Left lobe of liver (tissue), 2 donors: Measurements from ENCODE around the gene TMBIM4. TPM values are rescaled to one million over a fixed set of nuclear protein-coding genes. Genes with fewer than 3 reads are reported as not detected.
"Not testable (repeated sequence)": the region's sequence is repeated elsewhere in the genome, so short reads cannot be mapped to it uniquely, and the experiment has no call there.

Experiments used
- ATAC-seq: fragments of 200-7000 bp; cut with Tn5 transposase; one replicate; pipeline ENCODE4 v1.9.1; 2020; ENCODE audit warnings: mild to moderate bottlenecking, moderate library complexity
- DNase-seq: peaks from one replicate; pipeline ENCODE4 v3.0.0-alpha.2; 2020; ENCODE audit warnings: low spot score
- total RNA-seq: library from RNA; stranded (reverse); gene quantifications from one replicate; pipeline ENCODE4 v1.2.1, GENCODE V29; 2021
- donor health status: DM: no; HTN: no; CAD: no; lungs with moderate emphysema.
- donor health status: DM: no; HTN: yes; CAD: no.

TMBIM4 gene
- 73.2 TPM for total RNA-seq

- ATAC-seq (peak; percentile 97), DNase-seq (peak; percentile 88)
Measured at GRCh38 chr12:66169221-66170170, at the start of gene TMBIM4. Gene TMBIM4 (minus strand): TSS chr12:66169996. CDS start chr12:66169951, 45 bp downstream.

GRCh38 chr12:66217342-66217917, 47.6 kb upstream of the TMBIM4 start:
- ATAC-seq (no peak), DNase-seq (no peak)

DNA sequence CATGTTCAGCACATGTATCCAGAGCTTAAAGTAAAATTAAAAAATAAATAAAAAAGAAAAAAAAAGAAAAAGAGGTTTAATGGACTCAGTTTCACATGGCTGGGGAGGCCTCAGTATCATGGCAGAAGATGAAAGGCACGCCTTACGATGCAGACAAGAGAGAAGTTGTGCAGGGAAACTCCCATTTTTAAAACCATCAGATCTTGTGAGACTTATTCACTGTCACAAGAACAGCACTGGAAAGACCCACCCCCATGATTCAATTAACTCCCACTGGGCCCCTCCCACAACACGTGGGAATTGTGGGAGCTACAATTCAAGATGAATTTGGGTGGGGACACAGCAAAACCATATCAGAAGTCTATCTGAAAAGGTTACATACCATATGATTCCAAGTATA, 43.2 kb upstream of the TMBIM4 start:
- not testable (repeated sequence) for ATAC-seq

DNA sequence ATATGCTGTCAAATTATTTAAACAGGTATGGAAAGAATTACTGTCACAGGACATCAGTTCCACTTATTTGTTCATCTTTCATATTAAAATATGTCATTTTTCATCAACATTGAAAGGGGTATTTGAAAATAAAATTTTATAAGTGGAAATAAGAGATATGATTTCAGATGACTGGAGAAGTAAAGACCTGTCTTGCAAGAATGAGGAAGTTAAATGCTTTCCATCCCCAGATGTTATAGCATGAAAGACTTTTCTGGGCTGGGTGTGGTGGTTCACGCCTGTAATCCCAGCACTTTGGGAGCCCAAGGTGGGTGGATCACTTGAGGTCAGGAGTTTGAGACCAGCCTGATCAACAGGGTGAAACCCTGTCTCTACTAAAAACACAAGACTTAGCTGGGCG, 41.8 kb upstream of the TMBIM4 start:
- not testable (repeated sequence) for DNase-seq, ATAC-seq

More for the DNA sequence above, 43.2 kb upstream of the TMBIM4 start:
- DNase-seq = not testable (repeated sequence)

GRCh38 chr12:66210840-66211239, 41.0 kb upstream of the TMBIM4 start:
- DNase-seq (no peak), ATAC-seq (no peak)

DNA sequence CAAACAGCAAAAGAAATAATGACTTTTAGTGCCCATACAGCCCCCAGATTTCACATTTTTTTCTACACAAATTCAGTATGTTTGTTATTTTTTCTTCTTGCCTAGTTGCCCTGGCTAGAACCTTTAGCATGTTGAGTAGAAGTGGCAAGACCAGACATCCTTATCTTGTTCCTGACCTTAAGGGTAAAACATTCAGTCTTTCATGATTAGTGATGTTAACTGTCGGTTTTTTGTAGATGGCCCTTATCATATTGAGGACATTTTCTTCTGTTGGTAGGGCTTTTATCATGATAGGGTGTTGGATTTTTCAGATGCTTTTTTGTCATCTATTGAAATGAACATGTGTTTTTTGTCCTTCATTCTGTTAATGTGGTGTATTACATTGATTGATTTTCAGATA, 36.3 kb upstream of the TMBIM4 start:
- no peak for ATAC-seq
- DNase-seq = no peak

DNA sequence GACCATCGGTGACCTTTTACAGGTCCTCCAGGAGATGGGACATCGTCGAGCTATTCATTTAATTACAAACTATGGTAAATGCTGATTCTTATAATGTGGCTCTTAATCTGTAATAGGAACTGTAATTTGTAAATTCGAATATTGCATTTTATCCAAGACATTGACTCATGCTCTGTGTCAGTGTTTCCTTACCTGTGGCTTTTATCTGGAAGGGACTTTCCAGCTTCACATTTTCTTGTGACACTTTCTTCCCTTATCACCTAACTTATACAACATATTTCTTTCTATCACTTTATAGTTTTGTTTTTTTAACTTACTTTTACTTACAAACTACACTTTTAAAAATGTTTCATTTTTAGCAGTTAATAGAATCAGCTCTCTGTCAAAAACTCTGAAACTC, 34.0 kb upstream of the TMBIM4 start:
- ATAC-seq (no peak), DNase-seq (no peak)

DNA sequence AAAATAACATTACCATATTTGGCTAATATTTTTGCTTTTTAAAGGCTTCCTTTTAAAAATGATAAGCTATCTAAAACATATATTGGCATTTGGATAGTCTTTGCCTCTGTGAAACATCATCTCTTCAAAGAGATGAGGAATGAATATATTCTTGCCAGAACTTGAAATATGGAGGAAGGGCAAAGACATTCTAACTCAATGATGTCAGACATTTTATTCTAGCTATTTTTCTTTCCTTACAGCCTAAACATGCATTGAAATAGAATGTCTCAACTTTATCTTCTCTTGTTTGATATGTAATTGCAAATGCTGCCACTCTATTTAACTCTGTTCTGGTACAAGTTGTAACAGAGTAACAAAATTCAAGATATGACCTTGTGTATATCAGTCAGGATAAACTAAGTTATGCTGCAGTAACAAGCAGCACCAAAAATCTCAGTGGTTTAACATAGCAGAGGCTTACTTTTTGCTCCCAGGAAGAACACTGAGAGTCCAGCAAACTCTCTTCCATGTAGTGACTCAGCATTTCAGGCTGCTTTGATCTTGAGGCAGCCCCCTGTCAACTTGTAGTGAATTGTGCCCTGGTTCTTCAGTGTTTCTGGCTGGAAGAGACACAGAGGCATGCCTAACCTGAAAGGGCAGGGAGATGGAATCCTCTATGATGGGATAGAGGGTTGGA, 30.2 kb upstream of the TMBIM4 start:
- ATAC-seq = no peak
- no peak for DNase-seq

- no peak for ATAC-seq
Measured at GRCh38 chr12:66199141-66199540, 29.3 kb upstream of the TMBIM4 start.

GRCh38 chr12:66197495-66197921, 27.7 kb upstream of the TMBIM4 start:
- no peak for DNase-seq
- no peak for ATAC-seq

More at GRCh38 chr12:66199141-66199540, 29.3 kb upstream of the TMBIM4 start:
- no peak for DNase-seq

GRCh38 chr12:66196806-66197205, 27.0 kb upstream of the TMBIM4 start:
- ATAC-seq (no peak), DNase-seq (no peak)

DNA sequence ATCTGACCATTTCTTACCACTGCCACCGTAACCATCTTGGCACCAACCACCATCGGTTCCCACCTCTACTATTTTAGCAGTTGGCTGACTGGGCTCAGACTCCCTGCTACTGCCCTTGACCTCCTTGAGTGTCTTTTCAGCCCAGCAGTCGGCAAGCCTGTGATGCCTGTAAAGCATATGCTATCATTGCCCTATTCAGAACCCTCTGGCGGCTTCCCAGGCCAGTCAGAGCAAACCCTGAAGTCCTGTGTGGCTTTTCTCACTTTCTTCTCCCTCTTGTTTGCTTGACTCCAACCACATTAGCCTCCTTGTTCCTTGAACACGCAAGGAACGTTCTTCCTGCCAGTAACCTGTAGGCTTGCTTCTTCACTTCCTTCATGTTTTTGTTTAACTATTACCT, 25.4 kb upstream of the TMBIM4 start:
- DNase-seq (no peak), ATAC-seq (no peak)

- no peak for ATAC-seq
- no peak for DNase-seq
Measured at GRCh38 chr12:66194122-66194521, 24.3 kb upstream of the TMBIM4 start.

DNA sequence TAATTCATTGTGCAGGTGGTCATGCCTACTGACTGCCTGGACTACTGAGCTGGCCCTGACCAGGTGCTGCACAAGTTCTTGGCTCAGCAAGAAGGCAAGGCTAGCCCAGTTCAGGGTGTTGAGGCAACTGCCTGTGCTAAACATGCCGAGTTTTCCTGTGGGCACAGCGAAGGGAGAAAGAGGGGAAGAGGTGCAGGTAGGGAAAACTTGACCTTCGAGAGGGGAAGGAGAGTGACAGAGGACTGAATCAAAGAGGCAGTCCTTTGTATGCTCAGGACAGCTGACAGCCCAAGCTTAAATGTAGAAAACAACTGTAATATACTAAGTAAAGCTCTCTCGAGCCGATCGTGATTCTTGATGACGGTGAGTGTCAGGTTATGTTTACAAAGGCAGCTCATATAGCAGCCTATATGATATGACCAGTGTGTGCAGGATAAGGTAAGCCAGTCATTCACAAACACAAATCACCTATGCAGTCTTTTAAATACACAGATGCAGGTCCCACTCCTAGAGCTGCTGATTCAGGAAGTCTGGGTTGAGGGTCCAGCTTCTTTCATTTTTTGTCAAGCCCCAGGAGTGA, 21.8 kb upstream of the TMBIM4 start:
- ATAC-seq = no peak

DNA sequence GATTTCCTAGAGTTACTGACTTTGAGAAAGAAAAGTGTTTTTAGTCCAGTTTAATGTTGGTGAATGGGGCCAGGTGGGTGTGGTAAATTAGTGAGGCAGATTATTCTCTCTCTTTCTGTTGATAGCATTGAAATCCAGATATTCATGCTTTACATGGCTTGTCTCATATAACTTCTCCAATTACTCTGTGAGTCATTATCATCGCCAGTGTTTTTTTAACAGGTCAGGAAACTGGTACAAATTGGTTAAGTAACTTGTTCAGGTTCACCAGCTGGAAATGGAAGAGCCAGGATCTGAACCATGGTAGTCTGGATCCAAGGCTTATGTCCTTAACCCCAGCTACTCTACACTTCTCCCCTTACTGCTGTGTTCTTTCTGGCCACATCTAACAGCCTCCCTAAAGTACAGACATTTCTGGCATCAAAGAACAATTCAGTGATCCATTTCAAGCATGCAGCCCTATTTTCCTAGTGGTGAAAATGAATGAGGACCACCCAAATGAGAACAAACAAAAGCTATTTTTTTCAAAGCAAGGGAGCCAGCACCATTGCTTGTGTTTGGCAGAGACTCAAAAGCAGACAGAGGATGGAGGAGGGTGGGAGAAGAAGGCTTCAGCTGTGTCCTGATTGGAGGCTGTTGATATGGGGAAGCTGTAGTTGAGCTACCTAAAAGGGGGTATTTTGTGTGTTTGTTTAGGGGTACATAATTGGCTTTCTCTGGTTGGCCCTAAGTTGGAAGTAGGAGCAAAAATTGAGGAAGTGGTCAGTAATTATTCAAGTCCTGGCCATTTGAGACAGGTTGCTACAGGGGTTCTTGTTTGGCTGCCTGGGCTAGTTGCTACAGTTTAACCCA, 20.9 kb upstream of the TMBIM4 start:
- ATAC-seq = no peak
- no peak for DNase-seq

More for the DNA sequence above, 21.8 kb upstream of the TMBIM4 start:
- no peak for DNase-seq

- DNase-seq (no peak), ATAC-seq (no peak)
Measured at GRCh38 chr12:66189889-66190288, 20.1 kb upstream of the TMBIM4 start.

GRCh38 chr12:66189486-66189843, 19.7 kb upstream of the TMBIM4 start:
- DNase-seq (no peak), ATAC-seq (no peak)

GRCh38 chr12:66188584-66189485, 19.0 kb upstream of the TMBIM4 start, which contains the start of gene IRAK3:
Gene IRAK3 (plus strand): TSS chr12:66189214. CDS start chr12:66189300, 86 bp downstream.
- DNase-seq = peak; percentile 74
- ATAC-seq = peak; percentile 88

DNA sequence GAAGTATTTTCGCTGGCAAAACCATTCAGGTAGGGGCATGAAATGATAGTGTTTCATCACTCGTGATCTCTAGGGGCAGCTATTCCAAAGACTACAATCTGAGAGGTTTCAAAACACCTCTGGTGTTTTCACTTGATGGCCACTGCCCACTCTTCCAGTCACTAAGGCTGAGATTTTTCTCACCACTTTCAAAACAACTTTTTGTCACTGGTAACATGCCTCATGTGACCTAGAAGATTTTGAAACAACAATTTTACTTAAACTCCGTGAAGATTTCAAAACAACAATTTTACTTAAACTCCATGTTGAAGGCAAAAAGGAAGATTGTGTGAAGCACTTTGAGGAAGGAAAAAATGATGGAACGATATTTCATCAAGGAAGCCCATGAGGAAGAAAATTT, 18.0 kb upstream of the TMBIM4 start:
- ATAC-seq = no peak
- no peak for DNase-seq
